ENCODE data around the gene MAML3. TPM values are rescaled to one million over a fixed set of nuclear protein-coding genes. Genes with fewer than 3 reads are reported as not detected.

The MAML3 gene
- total RNA-seq, 1 donor from 2014 or later: 59.4 TPM

GRCh38 chr4:139692309-139693012 is 461.5 kb downstream of the MAML3 start:
- DNase-seq: peak; percentile 19
- Mint-ChIP-seq H3K4me3 (ENCODE audit: unreplicated experiment) (no peak overlapping the region), H3K36me3 (ENCODE audit: unreplicated experiment) (no peaks in the 10 kb centered on the region), H3K27me3 (ENCODE audit: unreplicated experiment) (no peaks in the 10 kb centered on the region), H3K9me3 (ENCODE audit: unreplicated experiment) (peaks cover 2% of the 10 kb centered on the region), H3K4me1 (ENCODE audit: low read depth, unreplicated experiment) (peaks cover 4% of the 10 kb centered on the region), H3K27ac (ENCODE audit: unreplicated experiment) (no peak overlapping the region)
- no peak for TF ChIP-seq CTCF (IDR thresholded peaks at IDR 0.05; ENCODE audit: partially characterized antibody, unreplicated experiment)

GRCh38 chr4:139690419-139690818 is 463.6 kb downstream of the MAML3 start:
- no peaks in the 10 kb centered on the region for H3K9me3 Mint-ChIP-seq (ENCODE audit: unreplicated experiment)
- H3K27ac Mint-ChIP-seq (ENCODE audit: unreplicated experiment): no peak overlapping the region
- peaks cover 1% of the 10 kb centered on the region for H3K36me3 Mint-ChIP-seq (ENCODE audit: unreplicated experiment)
- H3K4me1 Mint-ChIP-seq (ENCODE audit: low read depth, unreplicated experiment): peaks cover 4% of the 10 kb centered on the region
- DNase-seq: no peak
- H3K4me3 Mint-ChIP-seq (ENCODE audit: unreplicated experiment): no peak overlapping the region
- TF ChIP-seq CTCF (IDR thresholded peaks at IDR 0.05; ENCODE audit: partially characterized antibody, unreplicated experiment): no peak
- no peaks in the 10 kb centered on the region for H3K27me3 Mint-ChIP-seq (ENCODE audit: unreplicated experiment)

- TF ChIP-seq CTCF (IDR thresholded peaks at IDR 0.05; ENCODE audit: partially characterized antibody, unreplicated experiment): no peak
These were observed 464.8 kb downstream of the MAML3 start for GRCh38 chr4:139689093-139689722.

GRCh38 chr4:139686988-139687387 is 467.0 kb downstream of the MAML3 start:
- peaks cover 2% of the 10 kb centered on the region for H3K27me3 Mint-ChIP-seq (ENCODE audit: unreplicated experiment)
- DNase-seq: no peak
- H3K9me3 Mint-ChIP-seq (ENCODE audit: unreplicated experiment): peaks cover 3% of the 10 kb centered on the region
- no peak overlapping the region for H3K4me3 Mint-ChIP-seq (ENCODE audit: unreplicated experiment)
- TF ChIP-seq CTCF (IDR thresholded peaks at IDR 0.05; ENCODE audit: partially characterized antibody, unreplicated experiment): no peak
- peaks cover 15% of the 10 kb centered on the region for H3K36me3 Mint-ChIP-seq (ENCODE audit: unreplicated experiment)
- no peaks in the 10 kb centered on the region for H3K4me1 Mint-ChIP-seq (ENCODE audit: low read depth, unreplicated experiment)
- H3K27ac Mint-ChIP-seq (ENCODE audit: unreplicated experiment): no peak overlapping the region

More at GRCh38 chr4:139689093-139689722, 464.8 kb downstream of the MAML3 start:
- no peak for DNase-seq
- Mint-ChIP-seq H3K4me3 (ENCODE audit: unreplicated experiment) (no peak overlapping the region), H3K27me3 (ENCODE audit: unreplicated experiment) (no peaks in the 10 kb centered on the region), H3K4me1 (ENCODE audit: low read depth, unreplicated experiment) (peaks cover 4% of the 10 kb centered on the region), H3K27ac (ENCODE audit: unreplicated experiment) (no peak overlapping the region), H3K36me3 (ENCODE audit: unreplicated experiment) (peaks cover 8% of the 10 kb centered on the region), H3K9me3 (ENCODE audit: unreplicated experiment) (no peaks in the 10 kb centered on the region)

GRCh38 chr4:139686130-139686529 is 467.9 kb downstream of the MAML3 start:
- H3K9me3 Mint-ChIP-seq (ENCODE audit: unreplicated experiment): peaks cover 3% of the 10 kb centered on the region
- peaks cover 2% of the 10 kb centered on the region for H3K27me3 Mint-ChIP-seq (ENCODE audit: unreplicated experiment)
- no peak for DNase-seq
- H3K4me1 Mint-ChIP-seq (ENCODE audit: low read depth, unreplicated experiment): no peaks in the 10 kb centered on the region
- no peak overlapping the region for H3K4me3 Mint-ChIP-seq (ENCODE audit: unreplicated experiment)
- TF ChIP-seq CTCF (IDR thresholded peaks at IDR 0.05; ENCODE audit: partially characterized antibody, unreplicated experiment): no peak
- H3K27ac Mint-ChIP-seq (ENCODE audit: unreplicated experiment): no peak overlapping the region
- H3K36me3 Mint-ChIP-seq (ENCODE audit: unreplicated experiment): peaks cover 15% of the 10 kb centered on the region
